BLaER1 treated with 17β-estradiol and CSF1 and Interleukin-3, amounts not matched to agents 10 nM and 100 nM (cell line): Measurements from ENCODE around the gene TMEM184A.
A peak's percentile ranks its signal among the peaks of the same experiment; 100 is the strongest.

ENCODE experiments used
- H3K27ac ChIP-seq, 11 experiments: shearing (Covaris generic); formaldehyde crosslinking; 2 replicates each; pipeline ENCODE4 v1.8.1; 2022
- H3K27me3 ChIP-seq, 11 experiments: shearing (Covaris generic); formaldehyde crosslinking; 2 replicates each; pipeline ENCODE4 v1.8.1; 2022
- H3K36me3 ChIP-seq, 11 experiments: shearing (Covaris generic); formaldehyde crosslinking; 2 replicates each; pipeline ENCODE4 v1.8.1; 2022
- H3K4me1 ChIP-seq, 10 experiments: shearing (Covaris generic); formaldehyde crosslinking; 2 replicates each; pipeline ENCODE4 v1.8.1; 2022
- H3K4me2 ChIP-seq, 11 experiments: shearing (Covaris generic); formaldehyde crosslinking; 2 replicates each; pipeline ENCODE4 v1.8.1; 2022
- H3K4me3 ChIP-seq, 10 experiments: shearing (Covaris generic); formaldehyde crosslinking; 2 replicates each; pipeline ENCODE4 v1.8.1; 2022
- H3K9ac ChIP-seq, 11 experiments: shearing (Covaris generic); formaldehyde crosslinking; 2 replicates each; pipeline ENCODE4 v1.8.1; 2022
- H3K9me3 ChIP-seq, 11 experiments: shearing (Covaris generic); formaldehyde crosslinking; replicated peaks in 1 of 11; 2 replicates each; pipeline ENCODE4 v1.8.1; 2022
- H4K20me1 ChIP-seq, 11 experiments: shearing (Covaris generic); formaldehyde crosslinking; 2 replicates each; pipeline ENCODE4 v1.8.1; 2022
- Cebpa-rat ChIP-seq, 11 experiments: shearing (Covaris generic); IDR thresholded peaks; 2 replicates each; pipeline ENCODE4 v1.8.1; 2022

The TMEM184A gene

GRCh38 chr7:1534330-1535099, 21.5 kb downstream of the TMEM184A start:
- Histone ChIP-seq H3K27me3 (no peaks in the 10 kb centered on the region), H4K20me1 (peaks cover 80 to 87% (median 84%) of the 10 kb centered on the region in 11 experiments), H3K9ac (peak overlapping the region; percentile 21 to 91 (median 86); a peak in 15 of 22 replicates), H3K4me2 (peak overlapping the region; percentile 93 to 100 (median 99)), H3K4me3 (0 out of 20 replicates have a peak overlapping the region, but pooled peaks of 1 of the 10 experiments have one; percentile 3), H3K9me3 (no peaks in the 10 kb centered on the region), H3K4me1 (peaks cover 52 to 89% (median 77%) of the 10 kb centered on the region in 10 experiments), H3K27ac (peak overlapping the region in 7 of 11 experiments; percentile 26 to 84 (median 79); a peak in 13 of 22 replicates), H3K36me3 (peaks cover 35 to 56% (median 51%) of the 10 kb centered on the region in 11 experiments)
- no peak for TF ChIP-seq Cebpa-rat (IDR thresholded peaks at IDR 0.05)

- Histone ChIP-seq H3K36me3 (peaks cover 28 to 48% (median 43%) of the 10 kb centered on the region in 11 experiments; a peak in 21 of 22 replicates), H3K27ac (peak overlapping the region in 10 of 11 experiments; percentile 78 to 89 (median 82); a peak in 20 of 22 replicates), H3K4me1 (peaks cover 54 to 88% (median 78%) of the 10 kb centered on the region in 10 experiments), H3K27me3 (no peaks in the 10 kb centered on the region), H4K20me1 (peaks cover 72 to 79% (median 76%) of the 10 kb centered on the region in 11 experiments), H3K9me3 (no peaks in the 10 kb centered on the region), H3K4me3 (peak overlapping the region; percentile 76 to 87 (median 82); a peak in 19 of 20 replicates), H3K4me2 (peak overlapping the region; percentile 93 to 100 (median 99)), H3K9ac (peak overlapping the region; percentile 40 to 91 (median 86); a peak in 20 of 22 replicates)
- TF ChIP-seq Cebpa-rat (IDR thresholded peaks at IDR 0.05): no peak
These were observed 22.3 kb downstream of the TMEM184A start for GRCh38 chr7:1533547-1534329.

GRCh38 chr7:1533255-1533546, 22.8 kb downstream of the TMEM184A start:
- peak overlapping the region; percentile 71 to 89 (median 82); a peak in 21 of 22 replicates for H3K27ac ChIP-seq
- H3K9ac ChIP-seq: peak overlapping the region; percentile 40 to 91 (median 86); a peak in 20 of 22 replicates
- H4K20me1 ChIP-seq: peaks cover 67 to 74% (median 71%) of the 10 kb centered on the region in 11 experiments
- H3K4me3 ChIP-seq: peak overlapping the region; percentile 76 to 87 (median 82)
- H3K4me1 ChIP-seq: peaks cover 54 to 84% (median 74%) of the 10 kb centered on the region in 10 experiments
- H3K4me2 ChIP-seq: peak overlapping the region; percentile 93 to 100 (median 99)
- no peaks in the 10 kb centered on the region for H3K27me3 ChIP-seq
- TF ChIP-seq Cebpa-rat (IDR thresholded peaks at IDR 0.05): no peak
- peaks cover 25 to 44% (median 39%) of the 10 kb centered on the region in 11 experiments; a peak in 21 of 22 replicates for H3K36me3 ChIP-seq
- H3K9me3 ChIP-seq: no peaks in the 10 kb centered on the region

- H3K4me3 ChIP-seq: peak overlapping the region; percentile 76 to 87 (median 82)
- peaks cover 22 to 38% (median 34%) of the 10 kb centered on the region in 11 experiments; a peak in 21 of 22 replicates for H3K36me3 ChIP-seq
- H3K4me1 ChIP-seq: peaks cover 54 to 81% (median 74%) of the 10 kb centered on the region in 10 experiments
- peak overlapping the region; percentile 80 to 91 (median 87) for H3K9ac ChIP-seq
- peak overlapping the region; percentile 71 to 89 (median 82) for H3K27ac ChIP-seq
- H3K4me2 ChIP-seq: peak overlapping the region; percentile 93 to 100 (median 99)
- TF ChIP-seq Cebpa-rat (IDR thresholded peaks at IDR 0.05): no peak
- peaks cover 61 to 68% (median 65%) of the 10 kb centered on the region in 11 experiments for H4K20me1 ChIP-seq
- H3K27me3 ChIP-seq: no peaks in the 10 kb centered on the region
- H3K9me3 ChIP-seq: no peaks in the 10 kb centered on the region
These were observed 23.4 kb downstream of the TMEM184A start for GRCh38 chr7:1532456-1533254.

- H3K36me3 ChIP-seq: peaks cover 17 to 32% (median 28%) of the 10 kb centered on the region in 11 experiments; a peak in 21 of 22 replicates
- H3K27ac ChIP-seq: peak overlapping the region; percentile 71 to 89 (median 82)
- H3K9me3 ChIP-seq: no peaks in the 10 kb centered on the region
- TF ChIP-seq Cebpa-rat (IDR thresholded peaks at IDR 0.05): no peak
- no peaks in the 10 kb centered on the region for H3K27me3 ChIP-seq
- H3K4me3 ChIP-seq: peak overlapping the region; percentile 76 to 87 (median 82)
- peaks cover 55 to 62% (median 59%) of the 10 kb centered on the region in 11 experiments for H4K20me1 ChIP-seq
- peaks cover 54 to 81% (median 73%) of the 10 kb centered on the region in 10 experiments for H3K4me1 ChIP-seq
- H3K9ac ChIP-seq: peak overlapping the region; percentile 80 to 91 (median 87)
- H3K4me2 ChIP-seq: peak overlapping the region; percentile 93 to 100 (median 99)
These were observed 24.0 kb downstream of the TMEM184A start for GRCh38 chr7:1531979-1532455.

- peaks cover 49 to 56% (median 53%) of the 10 kb centered on the region in 11 experiments for H4K20me1 ChIP-seq
- H3K27ac ChIP-seq: peak overlapping the region; percentile 71 to 89 (median 82)
- peak overlapping the region; percentile 93 to 100 (median 99) for H3K4me2 ChIP-seq
- no peak for TF ChIP-seq Cebpa-rat (IDR thresholded peaks at IDR 0.05)
- H3K4me3 ChIP-seq: peak overlapping the region; percentile 76 to 87 (median 82)
- peak overlapping the region; percentile 80 to 91 (median 87) for H3K9ac ChIP-seq
- H3K27me3 ChIP-seq: no peaks in the 10 kb centered on the region
- H3K9me3 ChIP-seq: no peaks in the 10 kb centered on the region
- H3K4me1 ChIP-seq: peaks cover 54 to 81% (median 73%) of the 10 kb centered on the region in 10 experiments
- H3K36me3 ChIP-seq: peaks cover 12 to 26% (median 22%) of the 10 kb centered on the region in 11 experiments; a peak in 20 of 22 replicates
These were observed 24.6 kb downstream of the TMEM184A start for GRCh38 chr7:1531263-1531978.

GRCh38 chr7:1530946-1531262, 25.1 kb downstream of the TMEM184A start:
- no peak for TF ChIP-seq Cebpa-rat (IDR thresholded peaks at IDR 0.05)
- Histone ChIP-seq H3K36me3 (peaks cover 9 to 21% (median 17%) of the 10 kb centered on the region in 11 experiments; a peak in 19 of 22 replicates), H4K20me1 (peaks cover 44 to 51% (median 48%) of the 10 kb centered on the region in 11 experiments), H3K27me3 (no peaks in the 10 kb centered on the region), H3K9me3 (no peaks in the 10 kb centered on the region), H3K27ac (peak overlapping the region; percentile 71 to 89 (median 82)), H3K4me2 (peak overlapping the region; percentile 93 to 100 (median 99); a peak in 21 of 22 replicates), H3K4me3 (peak overlapping the region; percentile 76 to 87 (median 82)), H3K9ac (peak overlapping the region; percentile 80 to 91 (median 87)), H3K4me1 (peaks cover 51 to 80% (median 72%) of the 10 kb centered on the region in 10 experiments)
